Activated CD8-positive, alpha-beta T cell treated with anti-CD3 and anti-CD28 coated beads for 36 hours (primary cell): Measurements from ENCODE around the gene PLPP6. TPM values are rescaled to one million over a fixed set of nuclear protein-coding genes. Genes with fewer than 3 reads are reported as not detected.

ENCODE experiments used
- ATAC-seq: fragments of 200-7000 bp; cut with Tn5 transposase; one replicate; pipeline ENCODE4 v1.10.0; 2021; ENCODE audit warnings: mild to moderate bottlenecking, moderate library complexity
- CTCF ChIA-PET: fragments of 350-600 bp; sonication (Branson Sonifier 250); formaldehyde crosslinking; loops from one replicate; lab custom pipeline; 2021; ENCODE audit warnings: antibody characterized with exemption; lab: Charles Lee
- POLR2A ChIA-PET: fragments of 350-600 bp; sonication (Branson Sonifier 250); formaldehyde crosslinking; loops from one replicate; lab custom pipeline; 2021; ENCODE audit warnings: antibody characterized with exemption; lab: Charles Lee
- DNase-seq: peaks from one replicate; pipeline ENCODE4 v3.0.0-alpha.2; 2020
- H3K27ac Mint-ChIP-seq: one replicate; pipeline ENCODE4 v1.8.0; 2021; ENCODE audit warnings: mild to moderate bottlenecking, mixed read lengths
- H3K27me3 Mint-ChIP-seq: one replicate; pipeline ENCODE4 v1.8.0; 2021; ENCODE audit warnings: mixed read lengths
- H3K36me3 Mint-ChIP-seq: one replicate; pipeline ENCODE4 v1.8.0; 2021; ENCODE audit warnings: low read depth, mixed read lengths
- H3K4me1 Mint-ChIP-seq: one replicate; pipeline ENCODE4 v1.8.0; 2021; ENCODE audit warnings: low read depth, mixed read lengths
- H3K4me3 Mint-ChIP-seq: one replicate; pipeline ENCODE4 v1.8.0; 2021; ENCODE audit warnings: mild to moderate bottlenecking, moderate library complexity, mixed read lengths
- H3K9me3 Mint-ChIP-seq: one replicate; pipeline ENCODE4 v1.8.0; 2021; ENCODE audit warnings: mixed read lengths
- intact Hi-C: fragments of 100-400 bp; cut with micrococcal nuclease; formaldehyde crosslinking; loops from one replicate; pipeline ENCODE4 v1.10.0; 2022
- total RNA-seq, 2 experiments: library from RNA; stranded (reverse); gene quantifications; one replicate each; pipeline ENCODE4 v1.2.3, GENCODE V29; 2021
- TF ChIP-seq, protein P1 (sequence below): fragments of 200-600 bp; IDR thresholded peaks from one replicate; pipeline ENCODE4 v1.8.0; 2022; ENCODE audit warnings: antibody characterized with exemption, mild to moderate bottlenecking

PLPP6 gene
- total RNA-seq, 2 experiments from 2014 or later: 2.8 to 3.2 TPM

GRCh38 chr9:4670591-4670990, 8.5 kb downstream of the PLPP6 start:
- no peak overlapping the region for H3K4me3 Mint-ChIP-seq
- intact Hi-C loops: no loop called here
- ChIA-PET POLR2A (interaction anchor here (1.5 kb wide), 1 partner anchor 13 kb away, joined by 3 read pairs; no protein-coding TSS in a partner anchor), CTCF (no interaction called here)
- peaks cover 37% of the 10 kb centered on the region for H3K4me1 Mint-ChIP-seq
- peak overlapping the region; percentile 26 for H3K27ac Mint-ChIP-seq
- no peaks in the 10 kb centered on the region for H3K27me3 Mint-ChIP-seq
- no peaks in the 10 kb centered on the region for H3K9me3 Mint-ChIP-seq
- DNase-seq (no peak), ATAC-seq (no peak)
- H3K36me3 Mint-ChIP-seq: no peaks in the 10 kb centered on the region
- TF ChIP-seq, protein P1, sequence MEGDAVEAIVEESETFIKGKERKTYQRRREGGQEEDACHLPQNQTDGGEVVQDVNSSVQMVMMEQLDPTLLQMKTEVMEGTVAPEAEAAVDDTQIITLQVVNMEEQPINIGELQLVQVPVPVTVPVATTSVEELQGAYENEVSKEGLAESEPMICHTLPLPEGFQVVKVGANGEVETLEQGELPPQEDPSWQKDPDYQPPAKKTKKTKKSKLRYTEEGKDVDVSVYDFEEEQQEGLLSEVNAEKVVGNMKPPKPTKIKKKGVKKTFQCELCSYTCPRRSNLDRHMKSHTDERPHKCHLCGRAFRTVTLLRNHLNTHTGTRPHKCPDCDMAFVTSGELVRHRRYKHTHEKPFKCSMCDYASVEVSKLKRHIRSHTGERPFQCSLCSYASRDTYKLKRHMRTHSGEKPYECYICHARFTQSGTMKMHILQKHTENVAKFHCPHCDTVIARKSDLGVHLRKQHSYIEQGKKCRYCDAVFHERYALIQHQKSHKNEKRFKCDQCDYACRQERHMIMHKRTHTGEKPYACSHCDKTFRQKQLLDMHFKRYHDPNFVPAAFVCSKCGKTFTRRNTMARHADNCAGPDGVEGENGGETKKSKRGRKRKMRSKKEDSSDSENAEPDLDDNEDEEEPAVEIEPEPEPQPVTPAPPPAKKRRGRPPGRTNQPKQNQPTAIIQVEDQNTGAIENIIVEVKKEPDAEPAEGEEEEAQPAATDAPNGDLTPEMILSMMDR: no peak

DNA sequence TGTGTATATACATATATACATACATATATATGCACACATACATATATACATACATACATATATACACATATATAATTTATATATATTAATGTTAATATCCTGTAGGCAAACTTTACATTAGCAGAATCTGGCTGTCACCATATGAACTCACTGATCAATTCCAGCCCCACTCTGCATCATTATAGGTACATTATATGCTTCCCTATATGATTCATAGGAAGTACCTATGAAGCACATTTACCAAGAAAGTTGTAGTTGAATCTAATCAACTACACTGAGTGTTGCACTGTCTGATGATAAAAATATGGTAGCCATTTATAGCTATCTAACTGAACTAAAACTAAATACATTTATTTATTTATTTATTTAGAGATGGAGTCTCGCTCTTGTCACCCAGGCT, 9.6 kb downstream of the PLPP6 start:
- no peak overlapping the region for H3K4me3 Mint-ChIP-seq
- H3K4me1 Mint-ChIP-seq: peaks cover 26% of the 10 kb centered on the region
- ChIA-PET POLR2A (interaction anchor here (1.5 kb wide), 1 partner anchor 12 kb away, joined by 3 read pairs; no protein-coding TSS in a partner anchor), CTCF (interaction anchor here (1.4 kb wide), 1 partner anchor 67 kb away, joined by 3 read pairs; no protein-coding TSS in a partner anchor)
- no peak overlapping the region for H3K27ac Mint-ChIP-seq
- DNase-seq (no peak), ATAC-seq (no peak)
- intact Hi-C loops: no loop called here
- H3K36me3 Mint-ChIP-seq: no peaks in the 10 kb centered on the region
- H3K27me3 Mint-ChIP-seq: no peaks in the 10 kb centered on the region
- TF ChIP-seq, protein P1: no peak
- no peaks in the 10 kb centered on the region for H3K9me3 Mint-ChIP-seq

DNA sequence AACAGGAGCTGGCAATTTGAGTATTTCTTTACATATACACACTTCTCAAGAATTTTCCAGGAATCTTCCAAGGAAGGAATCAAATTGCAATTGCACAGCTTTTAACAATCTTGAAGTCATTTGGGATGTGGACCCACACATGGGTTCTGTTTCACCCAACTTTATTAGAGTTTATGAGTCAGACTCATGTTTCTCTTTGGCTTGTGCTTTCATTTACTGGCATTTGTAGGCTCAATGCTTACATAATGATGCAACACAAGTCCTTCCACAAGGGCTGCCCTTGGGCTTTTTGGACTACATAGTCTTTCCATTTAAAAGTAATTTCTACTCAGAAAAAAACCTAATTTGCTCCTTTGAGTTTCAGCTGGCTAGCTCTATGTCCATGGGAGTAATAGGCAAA, 12.7 kb downstream of the PLPP6 start:
- ATAC-seq: no peak
- H3K4me3 Mint-ChIP-seq: no peak overlapping the region

DNA sequence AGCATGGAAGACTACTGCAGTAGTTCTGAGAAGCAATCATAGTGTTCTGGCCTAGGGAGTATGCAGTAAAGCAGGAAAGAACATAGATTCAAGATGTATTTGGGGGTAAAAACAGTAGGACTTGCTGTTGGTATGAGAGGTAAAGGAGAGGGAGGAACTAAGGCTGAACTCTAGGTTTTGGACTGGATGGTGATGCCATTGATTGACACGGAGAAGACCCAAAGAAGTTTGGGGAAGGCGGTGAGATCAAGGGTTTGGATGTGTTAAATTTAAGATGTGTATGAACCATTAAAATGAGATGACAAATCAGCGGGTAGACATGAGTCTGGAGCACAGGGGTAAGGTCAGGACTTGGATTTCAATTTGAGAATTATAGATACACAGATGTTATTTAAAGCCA, 15.3 kb downstream of the PLPP6 start:
- Mint-ChIP-seq H3K4me3 (no peak overlapping the region), H3K27me3 (no peaks in the 10 kb centered on the region), H3K36me3 (no peaks in the 10 kb centered on the region), H3K4me1 (no peaks in the 10 kb centered on the region), H3K27ac (no peak overlapping the region), H3K9me3 (no peaks in the 10 kb centered on the region)
- TF ChIP-seq, protein P1: no peak
- intact Hi-C loops: loop anchor here (5.0 kb wide), 2 partner anchors 65 to 305 kb away; partner anchors contain the start of gene AK3
- POLR2A ChIA-PET: interaction anchor here (1.0 to 1.2 kb wide), 2 partner anchors 10 to 11 kb away, joined by 3 to 4 read pairs; partner anchors contain the start of gene SPATA6L
- DNase-seq (no peak), ATAC-seq (no peak)
- CTCF ChIA-PET: interaction anchor here (0.7 to 1.4 kb wide), 3 partner anchors 11 to 380 kb away, joined by 3 to 7 read pairs (median 3); partner anchors contain the start of gene SPATA6L

More for the DNA sequence above, 12.7 kb downstream of the PLPP6 start:
- TF ChIP-seq, protein P1: no peak
- ChIA-PET CTCF (interaction anchor here (0.8 kb wide), 1 partner anchor 31 kb away, joined by 3 read pairs; no protein-coding TSS in a partner anchor), POLR2A (no interaction called here)
- H3K36me3 Mint-ChIP-seq: no peaks in the 10 kb centered on the region
- no peaks in the 10 kb centered on the region for H3K27me3 Mint-ChIP-seq
- no peaks in the 10 kb centered on the region for H3K9me3 Mint-ChIP-seq
- no peak overlapping the region for H3K27ac Mint-ChIP-seq
- H3K4me1 Mint-ChIP-seq: peaks cover 9% of the 10 kb centered on the region
- DNase-seq: no peak
- intact Hi-C loops: loop anchor here (5.0 kb wide), 2 partner anchors 68 to 308 kb away; partner anchors contain the start of gene AK3

DNA sequence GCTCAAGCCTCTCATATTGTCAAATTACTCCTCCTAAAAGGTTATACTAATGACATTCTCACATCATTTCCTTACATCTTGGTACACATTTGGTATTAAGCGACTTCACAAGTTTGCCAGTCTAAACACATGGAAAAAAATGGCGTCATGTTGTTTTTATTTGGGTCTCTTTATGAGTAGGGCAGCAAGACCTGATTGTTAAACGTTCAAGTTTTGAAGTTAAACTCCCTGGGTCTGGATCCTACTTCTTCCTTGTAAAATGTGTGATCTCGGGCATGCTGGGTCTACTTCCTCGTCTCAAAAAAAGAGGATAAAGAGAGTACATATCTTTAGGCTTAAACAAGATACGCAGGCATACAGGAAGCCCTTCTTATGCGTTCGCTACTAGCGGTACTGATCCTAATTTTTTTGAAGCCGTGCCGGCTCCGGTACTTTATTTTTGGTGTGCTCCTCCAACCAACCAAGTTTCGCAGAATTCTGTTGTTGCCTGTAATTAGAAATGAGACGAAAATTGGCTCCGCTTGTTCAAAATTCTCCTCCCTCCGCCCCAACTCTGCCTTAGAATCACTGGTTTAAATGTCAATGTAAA, 16.7 kb downstream of the PLPP6 start:
- peaks cover 2% of the 10 kb centered on the region for H3K36me3 Mint-ChIP-seq
- TF ChIP-seq, protein P1: no peak
- ChIA-PET CTCF (interaction anchor here (0.9 to 1.0 kb wide), 2 partner anchors 15 to 17 kb away, joined by 3 to 4 read pairs; no protein-coding TSS in a partner anchor), POLR2A (interaction anchor here (1.0 to 1.4 kb wide), 4 partner anchors 13 to 62 kb away, joined by 3 to 8 read pairs (median 4); partner anchors contain the start of genes AK3, PLPP6 and SPATA6L)
- no peak overlapping the region for H3K27ac Mint-ChIP-seq
- intact Hi-C loops: loop anchor here (5.0 kb wide), 2 partner anchors 64 to 304 kb away; partner anchors contain the start of gene AK3
- no peak overlapping the region for H3K4me3 Mint-ChIP-seq
- no peaks in the 10 kb centered on the region for H3K9me3 Mint-ChIP-seq
- peaks cover 7% of the 10 kb centered on the region for H3K4me1 Mint-ChIP-seq
- no peaks in the 10 kb centered on the region for H3K27me3 Mint-ChIP-seq
- DNase-seq: no peak
- ATAC-seq: peak; percentile 23
